Transverse colon (tissue), 4 donors: ENCODE data around the gene TENT4B.

Experiments used
- CTCF ChIP-seq, 5 experiments: fragments of 200-600 bp in 3 of 5; fragments of 450-650 bp in 2 of 5; sonication (generic) in 3 of 5; IDR thresholded peaks; 1 replicate in 2 of 5; 2 replicates in 3 of 5; pipeline ENCODE4 v1.5.1; 2016 to 2017; ENCODE audit warnings: antibody characterized with exemption in 5 of 5, inconsistent platforms in 3 of 5, mild to moderate bottlenecking in 2 of 5, moderate library complexity in 1 of 5
- EP300 ChIP-seq: sonication (generic); formaldehyde crosslinking; IDR thresholded peaks from one replicate; pipeline ENCODE4 v1.6.1; 2017; ENCODE audit warnings: antibody characterized with exemption, low read depth
- POLR2A ChIP-seq: fragments of 450-650 bp; IDR thresholded peaks from one replicate; pipeline ENCODE4 v1.6.1; 2016; ENCODE audit warnings: antibody characterized with exemption, mild to moderate bottlenecking, moderate library complexity
- POLR2AphosphoS5 ChIP-seq, 3 donors: sonication (generic); formaldehyde crosslinking; IDR thresholded peaks; one replicate each; pipeline ENCODE4 v1.6.1; 2016; ENCODE audit warnings: antibody characterized with exemption in 3 of 3

GRCh38 chr16:50256604-50257003 is 103.5 kb downstream of the TENT4B start:
- TF ChIP-seq CTCF (IDR thresholded peaks at IDR 0.05) (no peak), POLR2AphosphoS5 (IDR thresholded peaks at IDR 0.05) (no peak), EP300 (no peak), POLR2A (no peak)
